ENCODE measurements around the gene RER1. TPM values are rescaled to one million over a fixed set of nuclear protein-coding genes. Genes with fewer than 3 reads are reported as not detected.

The RER1 gene
- total RNA-seq, 4 donors from 2014 or later, result 42.9 to 141 (median 120) TPM

DNA sequence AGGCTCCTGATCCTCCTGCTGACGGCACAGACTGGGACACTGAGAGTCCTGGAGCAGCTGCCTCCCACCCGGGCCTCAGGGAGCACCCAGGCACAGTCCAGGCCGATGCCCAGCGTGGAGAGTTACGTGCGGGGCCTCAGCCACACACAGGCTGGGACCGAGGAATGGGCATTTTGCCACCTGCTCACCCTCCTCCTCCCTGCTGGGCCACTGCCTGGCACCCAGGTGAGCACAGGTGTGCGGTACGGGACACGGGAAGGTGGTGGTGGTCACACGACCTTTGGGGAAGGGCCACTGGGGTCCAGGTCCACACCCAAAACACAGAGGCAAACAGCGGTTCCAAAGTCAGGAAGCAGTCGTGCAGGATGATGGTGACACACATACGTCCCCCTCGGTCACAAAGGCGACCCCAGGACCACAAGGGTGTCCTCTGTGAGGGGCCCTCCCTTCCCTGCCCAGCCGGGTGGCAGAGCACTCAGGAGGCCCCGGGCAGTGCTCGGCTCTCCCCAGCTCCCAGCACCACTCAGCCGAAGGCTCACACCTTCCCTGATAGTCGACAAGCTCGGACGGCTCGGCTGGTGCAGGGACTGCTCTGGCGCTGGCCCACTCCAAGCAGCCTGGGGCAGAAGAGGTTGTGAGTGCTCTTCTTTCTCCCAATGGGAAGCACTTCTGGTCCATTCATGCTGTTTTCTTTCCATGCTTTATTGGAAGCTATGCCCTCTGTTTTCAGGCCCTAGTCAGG, 14.5 kb upstream of the RER1 start:
- no peaks in the 10 kb centered on the region for H3K27me3 ChIP-seq
- H3K4me1 ChIP-seq, result peaks cover 0 to 10% (median 4%) of the 10 kb centered on the region in 4 donors
- no peaks in the 10 kb centered on the region for H3K9me3 ChIP-seq
- TF ChIP-seq POLR2A (IDR thresholded peaks at IDR 0.05), result no peak
- TF ChIP-seq, protein P1, sequence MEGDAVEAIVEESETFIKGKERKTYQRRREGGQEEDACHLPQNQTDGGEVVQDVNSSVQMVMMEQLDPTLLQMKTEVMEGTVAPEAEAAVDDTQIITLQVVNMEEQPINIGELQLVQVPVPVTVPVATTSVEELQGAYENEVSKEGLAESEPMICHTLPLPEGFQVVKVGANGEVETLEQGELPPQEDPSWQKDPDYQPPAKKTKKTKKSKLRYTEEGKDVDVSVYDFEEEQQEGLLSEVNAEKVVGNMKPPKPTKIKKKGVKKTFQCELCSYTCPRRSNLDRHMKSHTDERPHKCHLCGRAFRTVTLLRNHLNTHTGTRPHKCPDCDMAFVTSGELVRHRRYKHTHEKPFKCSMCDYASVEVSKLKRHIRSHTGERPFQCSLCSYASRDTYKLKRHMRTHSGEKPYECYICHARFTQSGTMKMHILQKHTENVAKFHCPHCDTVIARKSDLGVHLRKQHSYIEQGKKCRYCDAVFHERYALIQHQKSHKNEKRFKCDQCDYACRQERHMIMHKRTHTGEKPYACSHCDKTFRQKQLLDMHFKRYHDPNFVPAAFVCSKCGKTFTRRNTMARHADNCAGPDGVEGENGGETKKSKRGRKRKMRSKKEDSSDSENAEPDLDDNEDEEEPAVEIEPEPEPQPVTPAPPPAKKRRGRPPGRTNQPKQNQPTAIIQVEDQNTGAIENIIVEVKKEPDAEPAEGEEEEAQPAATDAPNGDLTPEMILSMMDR (IDR thresholded peaks at IDR 0.05), result no peak
- no peaks in the 10 kb centered on the region for H3K36me3 ChIP-seq
- no peak overlapping the region for H3K27ac ChIP-seq
- no peak overlapping the region for H3K4me3 ChIP-seq
- peak in 1 of 3 donors; percentile 42 for DNase-seq

DNA sequence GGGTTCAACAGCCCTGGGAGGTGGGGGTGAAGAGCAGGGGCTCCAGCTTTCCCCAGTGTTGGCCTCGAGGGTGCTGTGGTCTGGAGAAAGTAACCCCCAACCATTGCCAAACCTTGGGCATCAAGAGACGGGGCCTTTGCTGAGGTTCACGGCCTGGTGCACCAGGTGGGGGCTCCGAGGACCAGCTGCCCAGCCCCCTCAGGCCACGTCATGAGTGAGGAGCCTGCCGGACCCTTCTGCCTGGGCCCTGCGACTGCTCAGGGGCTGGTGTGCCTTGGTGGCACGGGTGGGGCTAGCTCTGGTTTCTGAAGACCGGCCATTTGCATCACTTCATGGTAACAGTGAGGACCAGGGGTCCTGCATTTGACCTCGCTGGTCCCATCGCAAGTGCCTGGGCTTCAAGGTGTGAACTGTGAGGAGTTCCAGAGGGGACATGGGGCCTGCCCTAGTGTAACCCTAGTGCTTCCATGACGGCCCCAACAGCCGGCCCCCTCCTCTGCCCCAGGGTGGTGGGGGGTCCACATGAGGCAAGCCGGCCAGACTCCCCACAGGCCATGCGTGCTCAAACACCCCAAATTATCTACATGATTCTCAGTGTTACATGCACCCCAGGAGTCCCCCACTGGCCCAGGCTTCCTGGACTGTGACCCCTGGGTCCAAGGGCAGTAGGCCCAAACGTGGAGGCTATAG, 13.7 kb upstream of the RER1 start:
- Histone ChIP-seq H3K4me1 (peaks cover 0 to 13% (median 5%) of the 10 kb centered on the region in 4 donors), H3K27me3 (no peaks in the 10 kb centered on the region), H3K36me3 (no peaks in the 10 kb centered on the region), H3K9me3 (no peaks in the 10 kb centered on the region), H3K4me3 (no peak overlapping the region), H3K27ac (no peak overlapping the region)
- no peak for TF ChIP-seq POLR2A (IDR thresholded peaks at IDR 0.05)
- TF ChIP-seq, protein P1 (IDR thresholded peaks at IDR 0.05), result no peak
- DNase-seq, result peak in 1 of 3 donors; percentile 36

DNA sequence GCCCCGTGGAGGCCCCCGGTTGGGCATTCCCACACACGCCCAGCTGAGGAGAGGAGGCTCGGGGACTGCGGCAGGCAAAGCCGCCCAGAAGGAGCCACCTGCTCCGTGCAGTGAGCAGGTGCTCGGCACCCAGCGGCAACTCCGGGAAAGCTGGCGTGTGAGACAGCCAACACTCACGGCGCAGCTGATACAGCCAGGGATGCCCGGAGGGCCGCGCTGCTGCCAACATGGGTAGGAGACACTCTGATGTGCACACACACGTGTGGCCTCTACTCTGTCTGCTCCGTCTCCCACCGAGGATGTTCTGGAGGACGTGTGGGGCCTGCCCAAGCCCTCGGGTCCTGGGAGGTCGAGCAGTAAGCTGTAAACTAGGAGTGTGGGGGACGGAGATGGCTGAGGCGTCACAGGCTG, 13.2 kb upstream of the RER1 start:
- H3K4me3 ChIP-seq, result no peak overlapping the region
- DNase-seq, result peak in 1 of 3 donors; percentile 37

DNA sequence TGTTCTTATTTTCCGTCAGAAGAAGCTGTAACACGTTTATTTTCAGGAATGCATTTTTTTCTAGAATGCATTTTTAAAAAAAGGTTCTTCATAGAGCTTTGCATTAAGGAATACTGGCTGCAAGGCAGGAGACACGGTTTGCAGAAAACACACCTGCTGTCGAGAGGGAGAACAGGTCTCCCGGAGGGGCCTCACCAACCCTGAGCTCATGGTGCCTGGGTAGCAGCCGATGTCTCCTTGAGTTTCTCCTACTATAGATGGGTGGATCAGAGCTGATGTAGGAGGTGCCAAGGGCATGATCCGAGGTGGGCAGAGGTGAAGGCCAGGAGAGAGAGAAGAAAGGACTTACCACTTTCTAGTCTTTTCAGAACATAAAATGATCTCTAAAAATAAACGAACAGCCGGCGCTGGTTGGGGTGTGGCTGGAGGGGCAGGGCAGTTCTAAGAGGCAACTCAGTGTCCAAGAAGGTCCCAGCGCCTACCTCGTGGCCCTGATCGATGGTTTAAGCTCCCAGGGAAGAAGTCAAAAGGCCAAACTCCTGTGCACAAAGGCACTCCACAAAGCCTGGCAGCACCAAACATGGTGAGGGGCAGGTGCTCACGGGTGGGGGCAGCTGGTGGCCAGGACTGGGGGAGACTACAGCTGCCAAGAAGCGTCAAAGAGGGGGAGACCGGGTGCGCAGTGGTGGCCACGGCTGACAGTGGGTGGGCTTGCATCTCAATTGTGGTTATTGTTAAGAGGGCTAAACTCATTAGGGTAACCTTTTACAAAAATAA, 12.5 kb upstream of the RER1 start:
- Histone ChIP-seq H3K36me3 (no peaks in the 10 kb centered on the region), H3K9me3 (no peaks in the 10 kb centered on the region), H3K4me3 (no peak overlapping the region), H3K27me3 (no peaks in the 10 kb centered on the region), H3K27ac (no peak overlapping the region), H3K4me1 (peaks cover 0 to 13% (median 5%) of the 10 kb centered on the region in 4 donors)
- TF ChIP-seq, protein P1 (IDR thresholded peaks at IDR 0.05), result no peak
- no peak for TF ChIP-seq POLR2A (IDR thresholded peaks at IDR 0.05)
- peak in 1 of 3 donors; percentile 7 for DNase-seq

More for the DNA sequence above, 13.2 kb upstream of the RER1 start:
- Histone ChIP-seq H3K27me3 (no peaks in the 10 kb centered on the region), H3K4me1 (peaks cover 0 to 13% (median 5%) of the 10 kb centered on the region in 4 donors), H3K36me3 (no peaks in the 10 kb centered on the region), H3K27ac (no peak overlapping the region), H3K9me3 (no peaks in the 10 kb centered on the region)
- TF ChIP-seq POLR2A (IDR thresholded peaks at IDR 0.05), result no peak
- TF ChIP-seq, protein P1 (IDR thresholded peaks at IDR 0.05), result no peak

DNA sequence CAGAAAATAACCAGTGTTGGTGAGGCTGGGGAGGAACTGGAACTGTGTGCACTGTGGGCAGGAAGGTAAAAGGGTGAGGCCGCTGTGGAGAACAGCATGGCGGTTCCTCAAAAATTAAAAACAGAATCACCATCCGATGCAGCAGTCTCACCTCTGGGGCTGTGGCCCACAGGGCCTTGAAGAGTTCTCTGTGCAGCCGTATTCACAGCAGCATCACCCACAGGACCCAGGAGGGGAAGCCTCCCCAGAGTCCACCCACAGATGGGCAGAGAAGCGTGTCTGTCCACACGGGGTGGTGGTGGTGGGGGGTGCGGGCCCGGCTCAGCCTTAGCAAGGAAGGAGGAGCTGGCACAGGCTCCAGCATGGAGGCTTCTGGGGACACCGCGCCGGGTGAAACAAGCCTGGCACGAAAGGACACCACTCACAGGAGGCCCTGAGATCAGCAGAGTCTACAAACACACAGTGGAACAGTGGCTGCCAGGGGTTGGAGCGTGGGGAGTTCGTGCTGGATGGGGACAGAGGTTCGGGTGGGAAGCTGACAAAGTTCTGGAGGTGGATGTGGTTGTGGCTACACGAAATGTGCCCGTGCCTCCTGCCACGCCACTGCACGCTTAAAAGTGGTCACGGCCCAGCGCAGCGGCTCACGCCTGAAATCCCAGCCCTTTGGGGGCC, 11.8 kb upstream of the RER1 start:
- peak in 1 of 3 donors; percentile 38 for DNase-seq
- Histone ChIP-seq H3K4me1 (peaks cover 0 to 13% (median 5%) of the 10 kb centered on the region in 4 donors), H3K4me3 (no peak overlapping the region), H3K9me3 (no peaks in the 10 kb centered on the region), H3K27me3 (no peaks in the 10 kb centered on the region), H3K36me3 (no peaks in the 10 kb centered on the region), H3K27ac (no peak overlapping the region)
- TF ChIP-seq POLR2A (IDR thresholded peaks at IDR 0.05), result no peak
- TF ChIP-seq, protein P1 (IDR thresholded peaks at IDR 0.05), result no peak
